Measurements from ENCODE around the gene ADD1. TPM values are rescaled to one million over a fixed set of nuclear protein-coding genes. Genes with fewer than 3 reads are reported as not detected.
A peak's percentile ranks its signal among the peaks of the same experiment; 100 is the strongest.
"Not testable (repeated sequence)": the region's sequence is repeated elsewhere in the genome, so short reads cannot be mapped to it uniquely, and the experiment has no call there.

The ADD1 gene
- total RNA-seq, 1 donor from 2014 or later = 187 TPM

- peaks cover 67% of the 10 kb centered on the region for H3K36me3 Mint-ChIP-seq (ENCODE audit: low read depth)
- H3K4me3 Mint-ChIP-seq = no peak overlapping the region
- H3K27me3 Mint-ChIP-seq = no peaks in the 10 kb centered on the region
- H3K4me1 Mint-ChIP-seq = peaks cover 16% of the 10 kb centered on the region
- intact Hi-C loops (cut with micrococcal nuclease) = no loop called here
- H3K27ac Mint-ChIP-seq = no peak overlapping the region
- no peak for DNase-seq
- no peaks in the 10 kb centered on the region for H3K9me3 Mint-ChIP-seq
These were observed 57.5 kb downstream of the ADD1 start for GRCh38 chr4:2901186-2901585.

GRCh38 chr4:2902126-2902525, 58.5 kb downstream of the ADD1 start:
- Mint-ChIP-seq H3K27ac (no peak overlapping the region), H3K9me3 (no peaks in the 10 kb centered on the region), H3K27me3 (no peaks in the 10 kb centered on the region), H3K36me3 (ENCODE audit: low read depth) (peaks cover 65% of the 10 kb centered on the region), H3K4me3 (no peak overlapping the region), H3K4me1 (peaks cover 20% of the 10 kb centered on the region)
- no peak for DNase-seq
- intact Hi-C loops (cut with micrococcal nuclease) = no loop called here

GRCh38 chr4:2905544-2905943, 61.9 kb downstream of the ADD1 start:
- peaks cover 66% of the 10 kb centered on the region for H3K36me3 Mint-ChIP-seq (ENCODE audit: low read depth)

GRCh38 chr4:2906218-2906617, 62.6 kb downstream of the ADD1 start:
- Mint-ChIP-seq H3K4me3 (no peak overlapping the region), H3K36me3 (ENCODE audit: low read depth) (peaks cover 64% of the 10 kb centered on the region), H3K27ac (peak overlapping the region; percentile 51), H3K27me3 (no peaks in the 10 kb centered on the region), H3K9me3 (no peaks in the 10 kb centered on the region), H3K4me1 (peaks cover 21% of the 10 kb centered on the region)
- intact Hi-C loops (cut with micrococcal nuclease) = no loop called here
- DNase-seq = no peak

More at GRCh38 chr4:2905544-2905943, 61.9 kb downstream of the ADD1 start:
- intact Hi-C loops (cut with micrococcal nuclease) = no loop called here
- Mint-ChIP-seq H3K4me1 (peaks cover 23% of the 10 kb centered on the region), H3K27ac (peak overlapping the region; percentile 57), H3K4me3 (no peak overlapping the region), H3K27me3 (no peaks in the 10 kb centered on the region), H3K9me3 (no peaks in the 10 kb centered on the region)
- no peak for DNase-seq

GRCh38 chr4:2907226-2907625, 63.6 kb downstream of the ADD1 start:
- no peak for DNase-seq
- H3K36me3 Mint-ChIP-seq (ENCODE audit: low read depth) = peaks cover 58% of the 10 kb centered on the region

GRCh38 chr4:2907706-2908293, 64.2 kb downstream of the ADD1 start:
- peak overlapping the region; percentile 58 for H3K27ac Mint-ChIP-seq

More at GRCh38 chr4:2907226-2907625, 63.6 kb downstream of the ADD1 start:
- intact Hi-C loops (cut with micrococcal nuclease) = no loop called here
- Mint-ChIP-seq H3K27me3 (no peaks in the 10 kb centered on the region), H3K9me3 (no peaks in the 10 kb centered on the region), H3K4me3 (no peak overlapping the region), H3K4me1 (peaks cover 21% of the 10 kb centered on the region), H3K27ac (peak overlapping the region; percentile 58)

GRCh38 chr4:2908686-2909085, 65.0 kb downstream of the ADD1 start:
- H3K27ac Mint-ChIP-seq = no peak overlapping the region
- peaks cover 49% of the 10 kb centered on the region for H3K36me3 Mint-ChIP-seq (ENCODE audit: low read depth)
- DNase-seq = no peak
- intact Hi-C loops (cut with micrococcal nuclease) = no loop called here
- no peaks in the 10 kb centered on the region for H3K9me3 Mint-ChIP-seq
- peaks cover 21% of the 10 kb centered on the region for H3K4me1 Mint-ChIP-seq
- H3K27me3 Mint-ChIP-seq = no peaks in the 10 kb centered on the region
- H3K4me3 Mint-ChIP-seq = no peak overlapping the region

More at GRCh38 chr4:2907706-2908293, 64.2 kb downstream of the ADD1 start:
- Mint-ChIP-seq H3K4me3 (no peak overlapping the region), H3K27me3 (no peaks in the 10 kb centered on the region), H3K4me1 (peaks cover 21% of the 10 kb centered on the region), H3K36me3 (ENCODE audit: low read depth) (peaks cover 57% of the 10 kb centered on the region), H3K9me3 (no peaks in the 10 kb centered on the region)
- intact Hi-C loops (cut with micrococcal nuclease) = no loop called here
- DNase-seq = no peak

- Mint-ChIP-seq H3K27ac (no peak overlapping the region), H3K4me1 (peaks cover 21% of the 10 kb centered on the region), H3K27me3 (no peaks in the 10 kb centered on the region), H3K36me3 (ENCODE audit: low read depth) (peaks cover 50% of the 10 kb centered on the region), H3K9me3 (no peaks in the 10 kb centered on the region), H3K4me3 (no peak overlapping the region)
- no peak for DNase-seq
- intact Hi-C loops (cut with micrococcal nuclease) = no loop called here
These were observed 65.9 kb downstream of the ADD1 start for GRCh38 chr4:2909583-2909982.

GRCh38 chr4:2910409-2910808, 66.8 kb downstream of the ADD1 start:
- no peaks in the 10 kb centered on the region for H3K27me3 Mint-ChIP-seq
- H3K27ac Mint-ChIP-seq = no peak overlapping the region
- H3K36me3 Mint-ChIP-seq (ENCODE audit: low read depth) = peaks cover 52% of the 10 kb centered on the region
- intact Hi-C loops (cut with micrococcal nuclease) = no loop called here
- H3K9me3 Mint-ChIP-seq = no peaks in the 10 kb centered on the region
- peaks cover 23% of the 10 kb centered on the region for H3K4me1 Mint-ChIP-seq
- no peak overlapping the region for H3K4me3 Mint-ChIP-seq
- DNase-seq = no peak

GRCh38 chr4:2911868-2912267, 68.2 kb downstream of the ADD1 start:
- Mint-ChIP-seq H3K4me3 (no peak overlapping the region), H3K4me1 (peaks cover 14% of the 10 kb centered on the region)
- intact Hi-C loops (cut with micrococcal nuclease) = no loop called here

GRCh38 chr4:2913168-2913567, 69.5 kb downstream of the ADD1 start:
- intact Hi-C loops (cut with micrococcal nuclease) = no loop called here
- Mint-ChIP-seq H3K4me1 (peaks cover 16% of the 10 kb centered on the region), H3K27me3 (no peaks in the 10 kb centered on the region), H3K27ac (no peak overlapping the region), H3K9me3 (no peaks in the 10 kb centered on the region), H3K36me3 (ENCODE audit: low read depth) (peaks cover 56% of the 10 kb centered on the region), H3K4me3 (no peak overlapping the region)
- DNase-seq = no peak

More at GRCh38 chr4:2911868-2912267, 68.2 kb downstream of the ADD1 start:
- Mint-ChIP-seq H3K9me3 (no peaks in the 10 kb centered on the region), H3K27me3 (no peaks in the 10 kb centered on the region), H3K27ac (no peak overlapping the region), H3K36me3 (ENCODE audit: low read depth) (peaks cover 54% of the 10 kb centered on the region)
- DNase-seq = no peak

GRCh38 chr4:2914256-2915126, 70.8 kb downstream of the ADD1 start:
- Mint-ChIP-seq H3K36me3 (ENCODE audit: low read depth) (peaks cover 59% of the 10 kb centered on the region), H3K27ac (peak overlapping the region; percentile 62), H3K27me3 (no peaks in the 10 kb centered on the region), H3K4me1 (peaks cover 18% of the 10 kb centered on the region), H3K4me3 (no peak overlapping the region), H3K9me3 (no peaks in the 10 kb centered on the region)
- intact Hi-C loops (cut with micrococcal nuclease) = no loop called here
- DNase-seq = no peak

- peaks cover 27% of the 10 kb centered on the region for H3K4me1 Mint-ChIP-seq
- no peaks in the 10 kb centered on the region for H3K27me3 Mint-ChIP-seq
- H3K27ac Mint-ChIP-seq = no peak overlapping the region
- no peak for DNase-seq
- intact Hi-C loops (cut with micrococcal nuclease) = no loop called here
- peaks cover 63% of the 10 kb centered on the region for H3K36me3 Mint-ChIP-seq (ENCODE audit: low read depth)
- H3K4me3 Mint-ChIP-seq = no peak overlapping the region
- H3K9me3 Mint-ChIP-seq = no peaks in the 10 kb centered on the region
These were observed 72.1 kb downstream of the ADD1 start for GRCh38 chr4:2915789-2916188.

GRCh38 chr4:2916696-2917095, 73.1 kb downstream of the ADD1 start:
- H3K27ac Mint-ChIP-seq; DNase-seq; H3K9me3 Mint-ChIP-seq; H3K27me3 Mint-ChIP-seq; intact Hi-C loops (cut with micrococcal nuclease); H3K4me3 Mint-ChIP-seq: not testable (repeated sequence)
- peaks cover 33% of the 10 kb centered on the region for H3K4me1 Mint-ChIP-seq
- peaks cover 67% of the 10 kb centered on the region for H3K36me3 Mint-ChIP-seq (ENCODE audit: low read depth)
